Type B pancreatic cell (in vitro differentiated cells): ENCODE results near the gene LIME1. TPM values are rescaled to one million over a fixed set of nuclear protein-coding genes. Genes with fewer than 3 reads are reported as not detected.

Source experiments
- DNase-seq: peaks from one replicate; pipeline ENCODE4 v3.0.0; 2021; ENCODE audit warnings: mixed read lengths; ENCODE audit not compliant: unreplicated experiment; ENCODE audit errors: extremely low spot score
- H3K27ac Mint-ChIP-seq: 2 replicates; pipeline ENCODE4 v1.8.0; 2021; ENCODE audit warnings: mild to moderate bottlenecking, mixed read lengths
- H3K27me3 Mint-ChIP-seq: 2 replicates; pipeline ENCODE4 v1.8.0; 2021; ENCODE audit warnings: mixed read lengths
- H3K36me3 Mint-ChIP-seq: 2 replicates; pipeline ENCODE4 v1.8.0; 2021; ENCODE audit warnings: mixed read lengths
- H3K4me1 Mint-ChIP-seq: one replicate; pipeline ENCODE4 v1.8.0; 2021; ENCODE audit warnings: mixed read lengths; ENCODE audit not compliant: unreplicated experiment
- H3K4me3 Mint-ChIP-seq: 2 replicates; pipeline ENCODE4 v1.8.0; 2021; ENCODE audit warnings: mild to moderate bottlenecking, mixed read lengths
- H3K9me3 Mint-ChIP-seq: 2 replicates; pipeline ENCODE4 v1.8.0; 2021; ENCODE audit warnings: mixed read lengths
- total RNA-seq: library from RNA; stranded (reverse); gene quantifications from 2 replicates; pipeline ENCODE4 v1.2.1, GENCODE V29; 2021; ENCODE audit warnings: low replicate concordance
- TF ChIP-seq, protein P1 (sequence below): fragments of 200-600 bp; sonication (generic); conservative IDR thresholded peaks from 2 replicates; pipeline ENCODE4 v1.5.0; 2021; ENCODE audit warnings: antibody characterized with exemption, mild to moderate bottlenecking

LIME1 gene
- total RNA-seq, 1 donor from 2014 or later = 11.3 TPM

DNA sequence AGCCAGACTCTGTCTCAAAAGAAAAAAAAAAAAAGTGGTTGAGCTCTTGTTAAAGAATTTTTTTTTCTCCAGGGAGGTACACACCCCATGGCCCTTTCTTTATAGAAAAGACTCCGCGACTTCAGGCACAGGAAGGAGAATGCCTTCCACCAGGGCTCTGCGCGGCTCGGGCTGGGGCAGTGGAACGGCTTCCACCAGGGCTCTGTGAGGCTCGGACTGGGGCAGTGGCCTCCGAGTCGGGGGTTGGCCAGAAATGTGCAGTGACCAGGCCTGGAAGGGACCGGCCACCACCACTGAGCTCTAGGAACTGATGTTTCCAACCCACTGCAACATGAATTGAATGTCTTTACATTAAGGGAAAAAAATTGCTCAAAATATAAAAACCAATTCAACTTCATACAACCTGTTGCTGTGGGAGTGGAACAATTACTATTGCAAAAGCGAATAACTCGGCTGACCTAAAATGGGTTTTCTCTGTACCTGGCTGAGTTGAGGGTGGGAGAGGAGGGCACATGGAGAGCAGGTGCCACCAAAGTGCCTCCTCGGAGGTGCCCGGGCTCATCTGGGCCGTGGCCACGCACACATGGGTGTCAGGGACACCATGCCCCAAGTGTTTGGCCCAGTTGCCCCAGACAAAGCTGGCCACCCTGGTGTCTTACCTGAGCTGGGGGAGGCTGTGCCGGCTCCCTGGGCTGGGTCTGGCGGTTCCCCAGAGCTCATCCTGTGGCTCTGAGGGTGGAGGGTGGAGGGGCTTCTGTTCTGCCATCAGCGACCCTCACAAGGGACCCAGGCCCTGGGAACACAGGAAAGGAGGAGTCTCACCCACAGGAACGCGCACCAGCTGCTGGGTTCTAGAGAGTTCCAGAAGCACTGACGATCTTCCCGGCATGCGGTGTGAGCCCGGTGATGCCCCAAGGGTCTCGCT is 32.4 kb downstream of the LIME1 start:
- H3K27ac Mint-ChIP-seq = no peak overlapping the region
- peaks cover 5% of the 10 kb centered on the region for H3K36me3 Mint-ChIP-seq
- H3K27me3 Mint-ChIP-seq = no peaks in the 10 kb centered on the region
- H3K9me3 Mint-ChIP-seq = no peaks in the 10 kb centered on the region
- TF ChIP-seq, protein P1, sequence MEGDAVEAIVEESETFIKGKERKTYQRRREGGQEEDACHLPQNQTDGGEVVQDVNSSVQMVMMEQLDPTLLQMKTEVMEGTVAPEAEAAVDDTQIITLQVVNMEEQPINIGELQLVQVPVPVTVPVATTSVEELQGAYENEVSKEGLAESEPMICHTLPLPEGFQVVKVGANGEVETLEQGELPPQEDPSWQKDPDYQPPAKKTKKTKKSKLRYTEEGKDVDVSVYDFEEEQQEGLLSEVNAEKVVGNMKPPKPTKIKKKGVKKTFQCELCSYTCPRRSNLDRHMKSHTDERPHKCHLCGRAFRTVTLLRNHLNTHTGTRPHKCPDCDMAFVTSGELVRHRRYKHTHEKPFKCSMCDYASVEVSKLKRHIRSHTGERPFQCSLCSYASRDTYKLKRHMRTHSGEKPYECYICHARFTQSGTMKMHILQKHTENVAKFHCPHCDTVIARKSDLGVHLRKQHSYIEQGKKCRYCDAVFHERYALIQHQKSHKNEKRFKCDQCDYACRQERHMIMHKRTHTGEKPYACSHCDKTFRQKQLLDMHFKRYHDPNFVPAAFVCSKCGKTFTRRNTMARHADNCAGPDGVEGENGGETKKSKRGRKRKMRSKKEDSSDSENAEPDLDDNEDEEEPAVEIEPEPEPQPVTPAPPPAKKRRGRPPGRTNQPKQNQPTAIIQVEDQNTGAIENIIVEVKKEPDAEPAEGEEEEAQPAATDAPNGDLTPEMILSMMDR = no peak
- no peak for DNase-seq
- no peak overlapping the region for H3K4me3 Mint-ChIP-seq
- H3K4me1 Mint-ChIP-seq = no peaks in the 10 kb centered on the region

DNA sequence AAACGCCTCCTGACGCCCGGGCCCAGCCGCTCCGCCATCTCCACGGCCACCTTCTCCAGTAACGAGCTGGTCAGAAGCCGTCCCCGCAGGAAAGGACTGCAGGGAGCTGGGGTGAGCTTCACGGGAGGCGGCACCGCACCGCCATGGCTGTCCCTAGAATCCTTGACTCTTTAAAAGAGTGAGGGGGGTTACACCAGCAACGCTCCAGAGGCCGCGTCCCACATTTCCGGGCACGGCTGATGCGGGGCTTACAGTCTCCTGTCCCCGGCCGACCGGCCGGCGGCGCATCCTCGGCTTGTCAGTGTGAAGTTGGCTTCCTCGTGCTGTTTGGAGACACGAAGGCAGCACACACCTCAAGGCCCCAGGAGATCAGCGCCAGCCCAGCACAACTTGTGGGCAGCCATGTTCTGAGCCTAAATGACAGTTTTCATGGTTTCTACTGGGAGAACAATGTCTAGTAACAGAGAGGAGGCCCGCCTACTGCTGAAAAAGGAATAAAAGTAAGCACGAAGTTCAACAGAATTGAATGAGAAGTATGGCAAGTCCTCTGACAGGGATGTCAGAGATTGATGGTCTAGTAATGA is 33.5 kb downstream of the LIME1 start:
- Mint-ChIP-seq H3K36me3 (peaks cover 7% of the 10 kb centered on the region), H3K27me3 (no peaks in the 10 kb centered on the region), H3K4me3 (no peak overlapping the region), H3K27ac (no peak overlapping the region), H3K4me1 (peaks cover 2% of the 10 kb centered on the region), H3K9me3 (no peaks in the 10 kb centered on the region)
- TF ChIP-seq, protein P1 = no peak
- no peak for DNase-seq

DNA sequence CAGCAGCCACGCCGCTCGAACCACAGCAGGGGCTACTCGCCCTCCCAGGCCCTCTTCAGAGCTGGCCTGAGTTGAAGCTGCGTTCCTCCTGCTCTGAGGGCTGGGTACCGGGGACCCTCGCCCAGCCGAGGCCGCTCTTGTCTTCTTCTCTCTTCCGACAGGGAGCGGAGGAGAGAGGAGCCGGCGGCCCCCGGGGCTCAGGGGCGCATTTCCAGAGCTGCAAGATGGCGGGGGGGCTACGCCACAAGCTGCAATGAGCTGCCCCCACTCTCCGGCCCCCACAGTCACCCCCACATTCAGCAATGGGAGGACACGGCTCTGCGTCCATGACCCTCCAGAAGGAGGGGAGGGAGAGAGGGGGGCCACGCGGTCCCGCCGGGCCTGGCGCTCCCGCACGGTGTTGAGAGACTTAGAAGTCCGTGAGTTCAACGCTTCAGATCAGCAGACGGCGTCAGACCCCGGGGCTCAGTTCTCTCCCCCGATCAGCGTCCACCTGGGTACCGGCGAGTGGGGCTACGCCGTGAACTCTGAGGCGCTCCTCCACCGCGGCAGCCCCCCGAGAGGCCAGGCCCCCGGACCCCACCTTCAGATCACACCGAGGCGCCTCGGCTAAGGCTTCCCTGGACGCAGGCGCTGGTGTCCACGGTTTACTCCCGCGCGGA is 34.7 kb downstream of the LIME1 start:
- Mint-ChIP-seq H3K27me3 (no peaks in the 10 kb centered on the region), H3K36me3 (peaks cover 3% of the 10 kb centered on the region), H3K9me3 (no peaks in the 10 kb centered on the region), H3K27ac (no peak overlapping the region), H3K4me1 (peaks cover 7% of the 10 kb centered on the region), H3K4me3 (no peak overlapping the region)
- TF ChIP-seq, protein P1 = no peak
- no peak for DNase-seq

DNA sequence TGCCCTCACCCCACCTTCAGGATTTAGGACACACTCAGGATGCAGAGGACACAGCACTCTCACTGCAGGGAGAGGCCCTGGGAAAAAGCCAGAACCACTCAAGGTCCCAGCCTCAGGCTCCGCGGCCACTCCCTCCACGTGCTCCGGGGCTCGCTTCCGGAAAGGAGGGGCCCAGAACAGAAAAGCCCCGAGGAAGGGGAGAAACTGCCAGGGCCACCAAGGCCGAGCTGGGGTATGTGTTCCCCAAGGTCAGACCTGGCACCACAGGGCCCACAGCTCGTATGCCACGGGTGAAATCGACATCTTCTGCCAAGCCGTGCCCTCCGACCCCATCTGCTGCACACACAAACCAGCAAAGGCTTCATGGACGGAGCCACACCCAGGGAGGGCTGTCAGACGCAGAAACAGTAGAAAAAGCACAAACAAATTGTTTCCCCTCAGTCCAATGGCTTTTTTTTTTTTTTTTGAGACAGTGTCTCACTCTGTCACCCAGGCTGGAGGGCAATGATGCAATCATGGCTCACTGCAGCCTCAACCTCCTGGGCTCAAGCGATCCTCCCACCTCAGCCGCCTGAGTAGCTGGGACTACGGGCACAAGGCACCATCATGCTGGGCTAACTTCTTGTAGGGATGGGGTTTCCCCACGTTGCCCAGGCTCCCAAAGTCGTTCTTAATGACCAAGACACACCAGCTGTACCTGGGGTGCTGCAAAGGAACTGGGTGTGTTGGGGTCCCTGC is 36.5 kb downstream of the LIME1 start:
- no peak overlapping the region for H3K4me3 Mint-ChIP-seq
- no peaks in the 10 kb centered on the region for H3K27me3 Mint-ChIP-seq
- peaks cover 3% of the 10 kb centered on the region for H3K36me3 Mint-ChIP-seq
- no peak overlapping the region for H3K27ac Mint-ChIP-seq
- TF ChIP-seq, protein P1 = no peak
- no peaks in the 10 kb centered on the region for H3K9me3 Mint-ChIP-seq
- DNase-seq = no peak
- H3K4me1 Mint-ChIP-seq = peaks cover 10% of the 10 kb centered on the region

DNA sequence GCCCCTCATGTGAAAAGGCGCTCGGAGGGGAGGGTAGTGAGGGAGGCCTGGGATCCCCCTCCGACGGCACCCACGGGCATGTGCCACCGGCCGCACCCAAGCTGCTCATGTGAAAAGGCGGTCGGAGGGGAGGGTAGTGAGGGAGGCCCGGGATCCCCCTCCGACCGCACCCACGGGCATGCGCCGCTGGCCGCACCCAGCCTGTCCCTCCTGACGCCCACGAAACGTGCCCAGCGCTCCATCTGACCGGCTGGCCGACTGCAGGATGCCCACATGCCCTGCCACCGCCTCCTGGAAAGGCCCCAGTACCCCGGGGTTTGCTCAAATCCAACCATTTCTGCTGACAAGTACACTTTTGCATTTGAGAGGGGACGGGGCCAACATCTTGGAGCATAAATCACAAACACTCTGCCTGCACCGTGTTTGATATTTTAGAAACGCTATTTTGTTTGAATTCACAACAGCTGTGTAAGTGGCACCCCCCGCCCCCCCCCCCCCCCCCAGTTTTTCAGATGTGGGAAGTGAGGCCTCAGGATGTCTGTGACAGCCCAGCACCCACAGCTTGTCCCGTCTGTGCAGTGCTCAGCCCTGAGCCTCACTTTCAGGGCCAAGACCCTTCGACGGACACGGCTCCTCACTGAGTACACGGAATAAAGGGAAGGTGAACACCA is 37.2 kb downstream of the LIME1 start:
- Mint-ChIP-seq H3K4me1 (peaks cover 13% of the 10 kb centered on the region), H3K4me3 (no peak overlapping the region), H3K27ac (no peak overlapping the region), H3K9me3 (no peaks in the 10 kb centered on the region), H3K27me3 (no peaks in the 10 kb centered on the region), H3K36me3 (peaks cover 3% of the 10 kb centered on the region)
- DNase-seq = no peak
- TF ChIP-seq, protein P1 = no peak
